ENCODE measurements around the gene HOXD9. TPM values are rescaled to one million over a fixed set of nuclear protein-coding genes. Genes with fewer than 3 reads are reported as not detected.

The HOXD9 gene
- total and polyA plus RNA-seq, 2 of the 8 experiments (the other 6 are each of a cell fraction or from before 2014, with no cell fraction given): not detected

DNA sequence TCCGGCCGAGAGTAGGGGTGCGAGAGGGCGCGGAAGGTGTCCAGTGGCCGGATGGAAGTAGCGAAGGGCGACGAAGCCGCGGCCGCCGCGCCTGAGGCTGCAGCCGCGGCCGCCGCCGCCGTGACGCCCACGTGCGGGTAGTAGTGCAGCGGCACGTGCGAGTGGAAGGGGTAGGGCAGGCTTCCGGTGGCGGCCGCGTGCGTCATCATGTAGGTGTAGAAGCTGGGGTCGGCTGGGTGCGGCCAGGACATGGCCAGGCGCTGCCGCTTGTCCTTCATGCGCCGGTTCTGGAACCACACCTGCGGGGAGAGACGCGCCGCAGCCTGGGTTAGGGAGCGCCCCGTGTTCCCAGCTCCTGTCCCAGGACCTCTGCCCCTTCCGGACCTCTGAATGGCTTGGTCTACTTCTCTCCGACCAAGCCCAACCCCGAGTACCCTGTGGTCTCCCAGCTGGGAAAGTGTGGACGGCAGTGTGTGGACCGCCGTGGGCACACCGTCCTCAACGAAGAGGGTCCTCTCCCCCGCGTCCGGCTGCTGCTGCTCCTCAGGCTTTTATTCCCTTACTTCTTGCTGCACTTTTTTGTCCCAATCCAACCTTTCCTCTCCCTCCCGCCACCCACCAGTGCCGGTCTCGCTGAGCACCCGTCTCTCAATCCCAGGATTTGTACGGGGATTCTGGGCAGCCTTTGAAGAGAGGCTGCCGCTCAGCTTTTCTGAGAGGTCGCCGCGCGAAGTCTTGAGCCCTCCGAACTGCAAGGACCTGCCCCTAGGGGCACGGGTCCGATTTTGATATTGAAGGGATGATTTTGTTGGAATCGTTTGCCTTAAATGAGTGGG is 41.8 kb upstream of the HOXD9 start (continued):
- TF ChIP-seq, protein P1, sequence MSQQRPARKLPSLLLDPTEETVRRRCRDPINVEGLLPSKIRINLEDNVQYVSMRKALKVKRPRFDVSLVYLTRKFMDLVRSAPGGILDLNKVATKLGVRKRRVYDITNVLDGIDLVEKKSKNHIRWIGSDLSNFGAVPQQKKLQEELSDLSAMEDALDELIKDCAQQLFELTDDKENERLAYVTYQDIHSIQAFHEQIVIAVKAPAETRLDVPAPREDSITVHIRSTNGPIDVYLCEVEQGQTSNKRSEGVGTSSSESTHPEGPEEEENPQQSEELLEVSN (IDR thresholded peaks at IDR 0.05): peak; percentile 83
- TF ChIP-seq KDM1A (IDR thresholded peaks at IDR 0.05; ENCODE audit: borderline replicate concordance, low read length) (no peak), RBBP5 (IDR thresholded peaks at IDR 0.05; ENCODE audit: borderline replicate concordance, low read depth, low read length) (0 out of 2 replicates have a peak, but pooled peaks have one; percentile 16), SIRT6 (IDR thresholded peaks at IDR 0.05; ENCODE audit: low read length) (no peak), BCL11A (IDR thresholded peaks at IDR 0.05; ENCODE audit: low read depth in 2 of 2, low read length in 2 of 2) (no peak), SUZ12 (IDR thresholded peaks at IDR 0.05; ENCODE audit: low read length) (peak; percentile 89), SIN3A (conservative IDR thresholded peaks at IDR 0.05 in 1 of 2, IDR thresholded peaks at IDR 0.05 in 1 of 2; ENCODE audit: low read depth in 1 of 2, low read length in 2 of 2) (no peak), ASH2L (IDR thresholded peaks at IDR 0.05; ENCODE audit: low read length) (no peak), RXRA (IDR thresholded peaks at IDR 0.05; ENCODE audit: insufficient read depth, low read depth, low read length) (no peak), HDAC2 (IDR thresholded peaks at IDR 0.05; ENCODE audit: borderline replicate concordance in 1 of 2, low read depth in 2 of 2, low read length in 2 of 2) (no peak), POU5F1 (IDR thresholded peaks at IDR 0.05; ENCODE audit: low read depth, low read length) (no peak), CBX8 (IDR thresholded peaks at IDR 0.05; ENCODE audit: borderline replicate concordance, low read depth, low read length) (peak; percentile 96; the same call in 1 of the 2 replicates), HDAC6 (IDR thresholded peaks at IDR 0.05; ENCODE audit: low read depth, low read length) (no peak), TAF1 (IDR thresholded peaks at IDR 0.05; ENCODE audit: low read depth, low read length) (no peak), NANOG (IDR thresholded peaks at IDR 0.05; ENCODE audit: insufficient read depth, low read depth, low read length, poor library complexity, severe bottlenecking) (no peak), CHD1 (IDR thresholded peaks at IDR 0.05; ENCODE audit: low read depth, low read length) (no peak), CHD2 (IDR thresholded peaks at IDR 0.05; ENCODE audit: low read length) (no peak), CBX5 (IDR thresholded peaks at IDR 0.05; ENCODE audit: low read depth, low read length) (no peak)
- TF ChIP-seq, protein P2, sequence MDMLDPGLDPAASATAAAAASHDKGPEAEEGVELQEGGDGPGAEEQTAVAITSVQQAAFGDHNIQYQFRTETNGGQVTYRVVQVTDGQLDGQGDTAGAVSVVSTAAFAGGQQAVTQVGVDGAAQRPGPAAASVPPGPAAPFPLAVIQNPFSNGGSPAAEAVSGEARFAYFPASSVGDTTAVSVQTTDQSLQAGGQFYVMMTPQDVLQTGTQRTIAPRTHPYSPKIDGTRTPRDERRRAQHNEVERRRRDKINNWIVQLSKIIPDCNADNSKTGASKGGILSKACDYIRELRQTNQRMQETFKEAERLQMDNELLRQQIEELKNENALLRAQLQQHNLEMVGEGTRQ (IDR thresholded peaks at IDR 0.05; ENCODE audit: low read length): no peak
- TF ChIP-seq, protein P3, sequence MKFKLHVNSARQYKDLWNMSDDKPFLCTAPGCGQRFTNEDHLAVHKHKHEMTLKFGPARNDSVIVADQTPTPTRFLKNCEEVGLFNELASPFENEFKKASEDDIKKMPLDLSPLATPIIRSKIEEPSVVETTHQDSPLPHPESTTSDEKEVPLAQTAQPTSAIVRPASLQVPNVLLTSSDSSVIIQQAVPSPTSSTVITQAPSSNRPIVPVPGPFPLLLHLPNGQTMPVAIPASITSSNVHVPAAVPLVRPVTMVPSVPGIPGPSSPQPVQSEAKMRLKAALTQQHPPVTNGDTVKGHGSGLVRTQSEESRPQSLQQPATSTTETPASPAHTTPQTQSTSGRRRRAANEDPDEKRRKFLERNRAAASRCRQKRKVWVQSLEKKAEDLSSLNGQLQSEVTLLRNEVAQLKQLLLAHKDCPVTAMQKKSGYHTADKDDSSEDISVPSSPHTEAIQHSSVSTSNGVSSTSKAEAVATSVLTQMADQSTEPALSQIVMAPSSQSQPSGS (IDR thresholded peaks at IDR 0.05; ENCODE audit: low read length): no peak
